SK-N-SH (cell line): ENCODE results near the gene HTT.

Source experiments
- FOSL2 ChIP-seq: IDR thresholded peaks from 2 replicates; pipeline ENCODE4 v1.4.0; 2012; ENCODE audit warnings: low read depth, mild to moderate bottlenecking, moderate library complexity, borderline replicate concordance
- FOXJ3 ChIP-seq: sonication (generic); formaldehyde crosslinking; IDR thresholded peaks from 2 replicates; pipeline ENCODE4 v1.5.1; 2020; ENCODE audit warnings: mild to moderate bottlenecking, missing genetic modification reagents
- FOXM1 ChIP-seq: IDR thresholded peaks from 2 replicates; pipeline ENCODE4 v1.4.0; 2012; ENCODE audit warnings: low read depth, mild to moderate bottlenecking
- SIN3A ChIP-seq: IDR thresholded peaks from 2 replicates; pipeline ENCODE4 v1.6.1; 2012; ENCODE audit warnings: low read depth, mild to moderate bottlenecking, low read length, moderate library complexity, borderline replicate concordance
- YY1 ChIP-seq: IDR thresholded peaks from 2 replicates; pipeline ENCODE4 v1.4.0; 2012; ENCODE audit warnings: low read depth, mild to moderate bottlenecking
- TF ChIP-seq, protein P1 (sequence below): IDR thresholded peaks from 2 replicates; pipeline ENCODE4; 2012
- TF ChIP-seq, protein P2 (sequence below): fragments of 200-600 bp; sonication (generic); IDR thresholded peaks from 2 replicates; pipeline ENCODE4 v1.6.1; 2017; ENCODE audit warnings: antibody characterized with exemption, mild to moderate bottlenecking, moderate library complexity
- TF ChIP-seq, protein P3 (sequence below): IDR thresholded peaks from 2 replicates; pipeline ENCODE4 v1.4.0; 2012; ENCODE audit warnings: low read depth

DNA sequence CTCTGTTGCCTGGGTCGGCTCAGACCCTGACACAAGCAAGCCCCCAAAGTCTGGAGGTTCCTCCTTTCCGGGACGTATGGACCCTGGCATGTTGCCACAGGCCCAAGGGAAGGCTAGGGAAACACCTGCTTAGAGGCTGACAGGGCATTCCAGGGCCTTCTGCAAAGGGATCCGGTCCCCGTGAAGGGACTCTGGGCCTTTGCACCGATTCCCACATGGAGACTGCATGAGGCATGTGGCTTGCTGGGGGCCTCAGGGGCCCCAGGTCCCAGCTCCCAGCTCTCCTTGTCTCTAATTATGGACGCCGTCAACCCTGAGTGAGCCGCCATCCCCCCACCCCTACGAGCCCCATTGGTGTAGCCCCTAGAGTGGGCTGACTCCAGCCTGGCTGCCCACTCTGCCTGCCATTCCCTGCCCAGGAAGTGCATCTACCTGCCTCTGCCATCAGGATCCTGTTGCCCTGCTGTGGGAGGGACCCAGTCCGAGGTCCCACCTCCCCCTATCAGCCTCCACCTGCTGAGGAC lies 214.2 kb downstream of the HTT start:
- TF ChIP-seq, protein P1, sequence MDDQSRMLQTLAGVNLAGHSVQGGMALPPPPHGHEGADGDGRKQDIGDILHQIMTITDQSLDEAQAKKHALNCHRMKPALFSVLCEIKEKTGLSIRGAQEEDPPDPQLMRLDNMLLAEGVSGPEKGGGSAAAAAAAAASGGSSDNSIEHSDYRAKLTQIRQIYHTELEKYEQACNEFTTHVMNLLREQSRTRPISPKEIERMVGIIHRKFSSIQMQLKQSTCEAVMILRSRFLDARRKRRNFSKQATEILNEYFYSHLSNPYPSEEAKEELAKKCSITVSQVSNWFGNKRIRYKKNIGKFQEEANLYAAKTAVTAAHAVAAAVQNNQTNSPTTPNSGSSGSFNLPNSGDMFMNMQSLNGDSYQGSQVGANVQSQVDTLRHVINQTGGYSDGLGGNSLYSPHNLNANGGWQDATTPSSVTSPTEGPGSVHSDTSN, result no peak
- TF ChIP-seq, protein P2, sequence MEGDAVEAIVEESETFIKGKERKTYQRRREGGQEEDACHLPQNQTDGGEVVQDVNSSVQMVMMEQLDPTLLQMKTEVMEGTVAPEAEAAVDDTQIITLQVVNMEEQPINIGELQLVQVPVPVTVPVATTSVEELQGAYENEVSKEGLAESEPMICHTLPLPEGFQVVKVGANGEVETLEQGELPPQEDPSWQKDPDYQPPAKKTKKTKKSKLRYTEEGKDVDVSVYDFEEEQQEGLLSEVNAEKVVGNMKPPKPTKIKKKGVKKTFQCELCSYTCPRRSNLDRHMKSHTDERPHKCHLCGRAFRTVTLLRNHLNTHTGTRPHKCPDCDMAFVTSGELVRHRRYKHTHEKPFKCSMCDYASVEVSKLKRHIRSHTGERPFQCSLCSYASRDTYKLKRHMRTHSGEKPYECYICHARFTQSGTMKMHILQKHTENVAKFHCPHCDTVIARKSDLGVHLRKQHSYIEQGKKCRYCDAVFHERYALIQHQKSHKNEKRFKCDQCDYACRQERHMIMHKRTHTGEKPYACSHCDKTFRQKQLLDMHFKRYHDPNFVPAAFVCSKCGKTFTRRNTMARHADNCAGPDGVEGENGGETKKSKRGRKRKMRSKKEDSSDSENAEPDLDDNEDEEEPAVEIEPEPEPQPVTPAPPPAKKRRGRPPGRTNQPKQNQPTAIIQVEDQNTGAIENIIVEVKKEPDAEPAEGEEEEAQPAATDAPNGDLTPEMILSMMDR, result no peak
- TF ChIP-seq, protein P3, sequence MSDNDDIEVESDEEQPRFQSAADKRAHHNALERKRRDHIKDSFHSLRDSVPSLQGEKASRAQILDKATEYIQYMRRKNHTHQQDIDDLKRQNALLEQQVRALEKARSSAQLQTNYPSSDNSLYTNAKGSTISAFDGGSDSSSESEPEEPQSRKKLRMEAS, result no peak
- no peak for TF ChIP-seq FOXM1
- TF ChIP-seq FOXJ3 (CRISPR knock-in tag), result no peak
- TF ChIP-seq FOSL2, result no peak
- no peak for TF ChIP-seq YY1
- TF ChIP-seq SIN3A, result no peak
